Pancreas (tissue), 10 donors: ENCODE results near the gene PCK1. TPM values are rescaled to one million over a fixed set of nuclear protein-coding genes. Genes with fewer than 3 reads are reported as not detected.

Experiments
- ATAC-seq, 4 donors: fragments of 200-7000 bp; cut with Tn5 transposase; one replicate each; pipeline versions ENCODE4 v1.8.0 to v1.9.1; 2020; ENCODE audit warnings: mild to moderate bottlenecking in 4 of 4, moderate library complexity in 4 of 4
- DNase-seq, 6 donors: peaks; one replicate each; pipeline ENCODE4 v3.0.0-alpha.2; 2020
- FAIRE-seq: peaks from 2 replicates; lab custom pipeline; 2012; peaks lifted over from hg19 to GRCh38; lab: Jason Lieb, UNC
- H3K27ac ChIP-seq, 4 donors: fragments of 200-600 bp; sonication (generic); 1 replicate in 3 of 4; 2 replicates in 1 of 4; pipeline versions ENCODE4 v1.5.0 to v1.8.0; 2020
- H3K27me3 ChIP-seq, 4 donors: fragments of 200-600 bp; one replicate each; pipeline ENCODE4 v1.8.0; 2021
- H3K36me3 ChIP-seq, 3 donors: fragments of 200-600 bp; sonication (generic) in 1 of 3; one replicate each; pipeline versions ENCODE4 v1.5.0 to v1.8.0; 2020 to 2021
- H3K4me1 ChIP-seq, 3 donors: fragments of 200-600 bp; one replicate each; pipeline ENCODE4 v1.8.0; 2021
- H3K4me3 ChIP-seq, 4 donors: fragments of 200-600 bp; sonication (generic) in 2 of 4; one replicate each; pipeline versions ENCODE4 v1.5.0 to v1.8.0; 2020 to 2021
- H3K9me3 ChIP-seq, 4 donors: fragments of 200-600 bp; one replicate each; pipeline ENCODE4 v1.8.0; 2021
- WGBS, 2 donors: extraction: QIAGEN DNeasy Blood & Tissue Kit; methylation state at CpG; one replicate each; pipeline ENCODE4 v1.1.7; 2013; 5-methylcytosine and 5-hydroxymethylcytosine counted together
- intact Hi-C, 3 donors: fragments of 100-400 bp; cut with DNase I; formaldehyde crosslinking; loops; one replicate each; pipeline versions ENCODE4 v1.11.1 to v1.14.2; 2022
- polyA plus RNA-seq, 2 donors: library from polyadenylated mRNA; stranded (reverse); fragments of 200-250 nt; gene quantifications; one replicate each; pipeline ENCODE4 v1.2.3, GENCODE V29; 2013
- total RNA-seq, 6 donors: library from RNA; stranded (reverse); fragmentation: NEBNext Ultra II Directional in 4 of 6; extraction: Animal tissue kit (Norgen Biotek cat#: 25700) in 4 of 6; gene quantifications; one replicate each; pipeline versions ENCODE4 v1.2.1 to v1.2.4, GENCODE V29; 2021 to 2023
- TF ChIP-seq, protein P1 (sequence below), 4 donors: fragments of 200-600 bp; sonication (generic) in 3 of 4; IDR thresholded peaks; one replicate each; pipeline versions ENCODE4 v1.5.0 to v1.8.0; 2021; ENCODE audit warnings: antibody characterized with exemption in 4 of 4
- donor health status: healthy with polysubstance abuse.
- donor health status: DM: no; HTN: no; CAD: no; lungs with moderate emphysema.
- donor health status: DM: no; HTN: no; CAD: no.
- donor health status: control.
- donor health status: control.
- donor health status: Bipolar disorder and iron deficiency.
- donor health status: DM: yes; HTN: yes; CAD: no.
- donor health status: DM: no; HTN: no; CAD: no.
- donor health status: DM: no; HTN: no; CAD: no.
- donor health status: DM: yes; HTN: yes; CAD: no.

PCK1 gene
- total and polyA plus RNA-seq, 8 donors = 0.12 to 2.5 (median 0.47) TPM

DNA sequence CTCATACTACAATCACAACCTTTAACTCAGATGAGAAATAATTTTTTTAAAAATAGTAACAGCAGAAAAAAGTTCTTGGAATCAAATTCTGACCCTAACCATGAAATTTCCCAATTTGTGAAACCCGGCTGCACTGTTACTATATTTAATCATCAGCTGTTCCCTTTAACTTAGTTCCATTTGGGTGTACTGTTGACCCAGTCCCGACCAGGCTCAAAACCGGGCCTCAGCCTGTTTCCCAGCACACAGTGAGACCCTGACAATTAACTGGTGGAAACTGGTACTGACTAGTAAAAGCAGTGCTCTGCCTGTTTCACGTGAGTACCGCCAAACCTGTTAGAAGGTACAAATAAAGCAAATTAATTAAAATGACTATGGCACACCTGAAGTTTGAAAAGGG, 43.0 kb upstream of the PCK1 start:
- DNase-seq = no peak
- TF ChIP-seq, protein P1, sequence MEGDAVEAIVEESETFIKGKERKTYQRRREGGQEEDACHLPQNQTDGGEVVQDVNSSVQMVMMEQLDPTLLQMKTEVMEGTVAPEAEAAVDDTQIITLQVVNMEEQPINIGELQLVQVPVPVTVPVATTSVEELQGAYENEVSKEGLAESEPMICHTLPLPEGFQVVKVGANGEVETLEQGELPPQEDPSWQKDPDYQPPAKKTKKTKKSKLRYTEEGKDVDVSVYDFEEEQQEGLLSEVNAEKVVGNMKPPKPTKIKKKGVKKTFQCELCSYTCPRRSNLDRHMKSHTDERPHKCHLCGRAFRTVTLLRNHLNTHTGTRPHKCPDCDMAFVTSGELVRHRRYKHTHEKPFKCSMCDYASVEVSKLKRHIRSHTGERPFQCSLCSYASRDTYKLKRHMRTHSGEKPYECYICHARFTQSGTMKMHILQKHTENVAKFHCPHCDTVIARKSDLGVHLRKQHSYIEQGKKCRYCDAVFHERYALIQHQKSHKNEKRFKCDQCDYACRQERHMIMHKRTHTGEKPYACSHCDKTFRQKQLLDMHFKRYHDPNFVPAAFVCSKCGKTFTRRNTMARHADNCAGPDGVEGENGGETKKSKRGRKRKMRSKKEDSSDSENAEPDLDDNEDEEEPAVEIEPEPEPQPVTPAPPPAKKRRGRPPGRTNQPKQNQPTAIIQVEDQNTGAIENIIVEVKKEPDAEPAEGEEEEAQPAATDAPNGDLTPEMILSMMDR (IDR thresholded peaks at IDR 0.05) = no peak
- intact Hi-C loops = loop anchor here in 1 of 3 donors (5.0 kb wide), 1 partner anchor 74 kb away; no protein-coding TSS in a partner anchor
- Histone ChIP-seq H3K4me1 (no peaks in the 10 kb centered on the region), H3K4me3 (no peak overlapping the region), H3K36me3 (no peaks in the 10 kb centered on the region), H3K27ac (no peak overlapping the region), H3K27me3 (no peaks in the 10 kb centered on the region), H3K9me3 (no peaks in the 10 kb centered on the region)
- no peak for FAIRE-seq
- no peak for ATAC-seq
- WGBS, 2 donors = 71 to 72% methylated on average over 5 of the region's 5 CpGs

DNA sequence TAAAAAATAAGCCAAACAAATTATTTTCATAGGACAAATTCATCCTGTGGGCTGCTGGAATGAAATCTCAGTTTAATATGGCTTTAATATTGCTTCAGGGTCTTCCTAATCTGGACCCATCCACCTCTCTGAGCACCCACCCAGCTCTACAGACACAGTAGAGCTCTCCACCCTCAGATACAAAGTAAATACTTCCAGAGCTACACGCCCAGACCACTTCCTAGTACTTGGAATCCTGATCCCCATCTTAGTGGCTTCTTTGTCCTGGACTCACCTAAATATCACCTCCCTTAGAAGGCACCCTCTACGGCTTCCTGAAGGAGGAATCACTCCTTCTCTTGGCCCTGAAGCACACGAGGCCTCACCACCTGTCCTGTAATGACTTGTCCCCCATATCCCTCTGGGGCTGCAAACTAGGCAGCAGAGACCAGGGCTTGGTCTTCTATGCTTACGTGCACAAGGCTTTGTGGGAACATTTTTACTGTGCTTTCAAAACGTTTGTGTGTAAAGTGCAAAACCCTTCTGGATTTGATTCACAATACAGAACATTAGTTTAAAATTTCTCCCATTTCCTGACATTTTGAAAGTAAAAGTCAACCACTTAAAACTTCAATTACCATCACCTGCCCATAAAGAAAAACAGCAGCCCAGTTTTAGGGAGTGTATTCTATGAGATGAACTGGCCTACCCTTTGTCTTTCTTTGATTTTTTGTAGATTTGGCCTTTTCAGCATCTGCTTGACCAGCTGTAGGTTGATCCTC, 38.4 kb upstream of the PCK1 start:
- Histone ChIP-seq H3K4me1 (no peaks in the 10 kb centered on the region), H3K27me3 (no peaks in the 10 kb centered on the region), H3K9me3 (no peaks in the 10 kb centered on the region), H3K27ac (no peak overlapping the region), H3K36me3 (no peaks in the 10 kb centered on the region), H3K4me3 (no peak overlapping the region)
- TF ChIP-seq, protein P1 (IDR thresholded peaks at IDR 0.05) = no peak
- ATAC-seq (no peak), FAIRE-seq (no peak), DNase-seq (no peak)
- 60 to 64% methylated on average over 5 of the region's 5 CpGs for WGBS, 2 donors
- intact Hi-C loops = loop anchor here in 2 of 3 donors (10.0 kb wide), 2 partner anchors 62 to 692 kb away; no protein-coding TSS in a partner anchor

DNA sequence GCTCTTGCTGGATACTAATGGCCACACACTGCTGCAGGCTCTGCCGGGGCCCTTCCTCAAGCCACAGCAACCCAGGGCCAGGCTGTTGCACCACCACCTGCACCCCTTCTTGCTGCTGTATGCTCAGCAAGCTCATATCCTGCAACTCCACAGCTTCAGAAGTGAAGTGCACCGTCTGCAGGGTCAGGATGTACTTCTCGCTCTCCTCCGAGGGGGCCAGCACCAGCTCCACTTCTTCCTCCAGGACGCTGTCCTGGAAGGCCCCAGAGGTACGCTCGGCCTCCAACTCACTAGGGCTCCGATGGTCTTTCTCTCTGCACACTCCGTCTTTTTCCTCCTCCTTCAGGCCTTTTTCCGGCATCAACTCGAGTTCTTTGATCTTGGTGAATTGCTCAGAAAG, 37.1 kb upstream of the PCK1 start:
- DNase-seq (peak in 1 of 6 donors; percentile 23), ATAC-seq (no peak), FAIRE-seq (no peak)
- intact Hi-C loops = loop anchor here in 2 of 3 donors (10.0 kb wide), 2 partner anchors 61 to 691 kb away; no protein-coding TSS in a partner anchor
- WGBS, 2 donors = 85 to 88% methylated on average over 11 of the region's 11 CpGs
- Histone ChIP-seq H3K4me1 (no peaks in the 10 kb centered on the region), H3K4me3 (no peak overlapping the region), H3K36me3 (no peaks in the 10 kb centered on the region), H3K27me3 (no peaks in the 10 kb centered on the region), H3K27ac (no peak overlapping the region), H3K9me3 (no peaks in the 10 kb centered on the region)
- TF ChIP-seq, protein P1 (IDR thresholded peaks at IDR 0.05) = no peak

DNA sequence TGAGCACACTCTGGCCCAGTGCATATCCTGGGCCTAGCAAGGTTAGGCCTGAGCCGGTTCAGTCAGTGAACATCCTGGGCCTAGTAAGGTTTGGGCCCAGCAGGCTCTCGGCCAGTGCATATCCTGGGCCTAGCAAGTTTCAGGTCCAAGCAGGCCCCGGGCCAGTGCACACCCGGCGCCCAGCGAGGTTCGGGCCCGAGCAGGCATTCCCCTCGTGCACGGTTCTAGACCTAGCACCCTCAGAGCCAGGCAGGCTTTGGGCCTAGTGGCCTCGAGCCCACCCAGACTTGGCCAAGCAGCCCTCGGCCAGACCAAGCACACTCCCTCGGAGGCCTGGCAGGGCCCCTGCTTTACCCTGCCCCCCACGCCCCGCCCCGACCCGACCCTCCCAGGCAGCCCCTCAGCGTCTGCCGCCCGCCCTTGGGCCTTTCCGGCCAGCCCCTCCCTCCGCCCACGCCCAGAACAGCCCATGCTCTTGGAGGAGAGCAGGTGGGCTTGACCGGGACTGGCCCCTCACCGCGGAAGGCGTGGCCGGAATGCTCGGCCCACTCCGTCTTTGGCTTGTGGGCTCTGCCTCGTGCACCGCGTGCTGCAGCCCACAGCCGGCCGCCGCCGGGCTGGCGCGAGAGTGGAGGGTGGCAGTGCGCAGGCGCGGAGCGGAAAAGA, 36.3 kb upstream of the PCK1 start, which contains the start of gene CTCFL:
CTCFL (minus strand) TSS at position 630 of the 666 bp plus-strand sequence. CDS start 935 bp downstream, outside the sequence.
- no peaks in the 10 kb centered on the region for H3K9me3 ChIP-seq
- H3K27me3 ChIP-seq = no peaks in the 10 kb centered on the region
- DNase-seq (peak in 1 of 6 donors; percentile 67), ATAC-seq (no peak), FAIRE-seq (no peak)
- H3K36me3 ChIP-seq = no peaks in the 10 kb centered on the region
- no peak within 1 kb of the TSS for H3K4me3 ChIP-seq
- H3K27ac ChIP-seq = no peak within 1 kb of the TSS
- TF ChIP-seq, protein P1 (IDR thresholded peaks at IDR 0.05) = no peak
- no peaks in the 10 kb centered on the region for H3K4me1 ChIP-seq
- intact Hi-C loops = loop anchor here in 2 of 3 donors (10.0 kb wide), 2 partner anchors 60 to 690 kb away; no protein-coding TSS in a partner anchor
- 86 to 88% methylated on average over 39 to 43 of the region's 43 CpGs for WGBS, 2 donors
